NCI-H345 (cell line): ENCODE results near the gene RIF1.

Source experiments
- DNase-seq: peaks from one replicate; lab custom pipeline; 2025; lab: John Stamatoyannopoulos, UW

Gene RIF1

GRCh38 chr2:151518802-151519201, 109.1 kb downstream of the RIF1 start:
- no peak for DNase-seq

DNA sequence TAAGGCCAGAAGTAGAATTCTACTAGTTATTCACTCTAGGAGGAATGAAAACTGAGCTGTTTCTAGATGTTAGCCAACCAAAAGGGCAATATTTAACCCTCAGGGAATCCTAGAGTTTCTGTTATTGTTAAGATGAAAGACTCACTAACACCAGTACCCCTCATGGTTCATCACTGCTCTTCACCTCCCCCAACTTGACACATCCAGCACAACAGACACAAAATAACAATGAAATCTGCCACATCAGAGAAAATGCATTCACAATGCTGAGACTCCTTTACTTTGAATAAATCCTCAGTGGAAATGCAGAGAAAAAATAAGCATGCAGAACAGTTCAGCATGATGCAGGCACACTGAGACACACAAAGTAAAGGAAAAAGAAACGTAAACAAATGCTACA, 111.3 kb downstream of the RIF1 start:
- no peak for DNase-seq

DNA sequence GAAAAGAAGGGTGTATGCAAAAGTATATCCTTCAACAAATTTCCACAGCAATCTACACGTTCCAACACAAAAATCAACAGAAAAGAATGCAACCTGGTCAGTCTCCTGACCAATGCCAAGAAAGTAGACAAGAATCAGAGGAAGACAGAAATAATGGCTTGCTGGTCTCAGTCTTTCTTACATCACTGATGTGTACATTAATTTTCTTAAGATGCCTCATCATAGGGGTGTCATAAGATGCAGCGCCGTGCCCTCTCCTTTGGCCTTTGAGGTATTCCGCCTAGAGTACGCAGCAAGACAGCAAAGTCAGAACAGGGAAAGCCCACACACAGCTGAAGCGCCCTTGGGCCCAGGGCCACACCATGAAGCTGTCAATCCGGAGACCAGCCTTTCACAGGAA, 112.9 kb downstream of the RIF1 start:
- no peak for DNase-seq

DNA sequence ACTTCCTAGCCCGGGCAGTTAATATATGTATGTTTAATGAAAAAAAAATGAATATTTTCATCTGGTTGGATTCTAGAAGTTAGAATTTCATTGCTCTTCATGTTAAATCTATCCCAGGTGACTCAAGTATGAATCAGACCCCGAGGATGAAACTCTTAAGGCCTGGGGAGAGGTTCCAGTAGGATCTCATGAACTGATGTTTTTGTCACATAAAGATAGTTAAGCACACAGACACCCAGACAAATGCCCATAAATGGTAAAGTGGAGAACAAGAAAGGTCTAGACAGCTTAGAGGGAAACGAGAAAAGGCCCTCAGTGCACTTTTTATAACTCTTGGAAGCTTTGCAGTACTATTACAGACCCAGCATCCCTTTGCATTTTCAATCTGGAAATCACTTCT, 114.1 kb downstream of the RIF1 start:
- no peak for DNase-seq

GRCh38 chr2:151525821-151526373, 116.2 kb downstream of the RIF1 start:
- no peak for DNase-seq

GRCh38 chr2:151526572-151527090, 116.9 kb downstream of the RIF1 start:
- DNase-seq, result no peak
